Activated naive CD8-positive, alpha-beta T cell treated with anti-CD3 and anti-CD28 coated beads, Interleukin-2, amount 10 ng/mL, durations not matched to agents 7 days and 5 days (primary cell): Measurements from ENCODE around the gene ABCC4. TPM values are rescaled to one million over a fixed set of nuclear protein-coding genes. Genes with fewer than 3 reads are reported as not detected.
A peak's percentile ranks its signal among the peaks of the same experiment; 100 is the strongest.

Experiments used
- ATAC-seq: fragments of 150-1000 bp; cut with Tn5 transposase; one replicate; pipeline ENCODE4 v1.10.0; 2021; ENCODE audit warnings: low read depth, moderate library complexity
- POLR2A ChIA-PET: fragments of 350-600 bp; sonication (Branson Sonifier 250); formaldehyde crosslinking; loops from one replicate; lab custom pipeline; 2021; ENCODE audit warnings: antibody characterized with exemption; lab: Charles Lee
- DNase-seq: peaks from one replicate; pipeline ENCODE4 v3.0.0; 2021
- H3K27ac Mint-ChIP-seq: one replicate; pipeline ENCODE4 v1.8.0; 2022; ENCODE audit warnings: mild to moderate bottlenecking, mixed read lengths
- H3K27me3 Mint-ChIP-seq: one replicate; pipeline ENCODE4 v1.8.0; 2022; ENCODE audit warnings: mild to moderate bottlenecking, moderate library complexity, mixed read lengths
- H3K36me3 Mint-ChIP-seq: one replicate; pipeline ENCODE4 v1.8.0; 2021; ENCODE audit warnings: mild to moderate bottlenecking, mixed read lengths
- H3K4me1 Mint-ChIP-seq: one replicate; pipeline ENCODE4 v1.8.0; 2021; ENCODE audit warnings: mixed read lengths
- H3K4me3 Mint-ChIP-seq: one replicate; pipeline ENCODE4 v1.8.0; 2022; ENCODE audit warnings: mild to moderate bottlenecking, moderate library complexity, mixed read lengths
- H3K9me3 Mint-ChIP-seq: one replicate; pipeline ENCODE4 v1.8.0; 2021; ENCODE audit warnings: mixed read lengths
- total RNA-seq, 2 experiments: library from RNA; stranded (reverse); gene quantifications; one replicate each; pipeline ENCODE4 v1.2.3, GENCODE V29; 2021

Gene ABCC4
- total RNA-seq, 2 experiments from 2014 or later, result 5.7 to 6.4 TPM

- H3K27ac Mint-ChIP-seq, result no peak overlapping the region
- peaks cover 14% of the 10 kb centered on the region for H3K36me3 Mint-ChIP-seq
- DNase-seq, result no peak
- no peaks in the 10 kb centered on the region for H3K27me3 Mint-ChIP-seq
- H3K9me3 Mint-ChIP-seq, result no peaks in the 10 kb centered on the region
- ATAC-seq, result no peak
- no peak overlapping the region for H3K4me3 Mint-ChIP-seq
- H3K4me1 Mint-ChIP-seq, result no peaks in the 10 kb centered on the region
- POLR2A ChIA-PET, result interaction anchor here (0.6 kb wide), 1 partner anchor 536 kb away, joined by 6 read pairs; no protein-coding TSS in a partner anchor
These were observed 58.0 kb downstream of the ABCC4 start for GRCh38 chr13:95243207-95243606.

GRCh38 chr13:95241321-95241720 lies 59.9 kb downstream of the ABCC4 start:
- POLR2A ChIA-PET, result no interaction called here
- no peaks in the 10 kb centered on the region for H3K4me1 Mint-ChIP-seq
- no peak overlapping the region for H3K4me3 Mint-ChIP-seq

GRCh38 chr13:95239283-95239682 lies 62.0 kb downstream of the ABCC4 start:
- no peaks in the 10 kb centered on the region for H3K9me3 Mint-ChIP-seq
- H3K27ac Mint-ChIP-seq, result no peak overlapping the region
- no peaks in the 10 kb centered on the region for H3K27me3 Mint-ChIP-seq
- DNase-seq (no peak), ATAC-seq (no peak)
- POLR2A ChIA-PET, result no interaction called here
- no peak overlapping the region for H3K4me3 Mint-ChIP-seq
- peaks cover 4% of the 10 kb centered on the region for H3K4me1 Mint-ChIP-seq
- peaks cover 14% of the 10 kb centered on the region for H3K36me3 Mint-ChIP-seq

More at GRCh38 chr13:95241321-95241720, 59.9 kb downstream of the ABCC4 start:
- no peak for ATAC-seq
- Mint-ChIP-seq H3K9me3 (no peaks in the 10 kb centered on the region), H3K36me3 (peaks cover 15% of the 10 kb centered on the region), H3K27ac (no peak overlapping the region), H3K27me3 (no peaks in the 10 kb centered on the region)
- DNase-seq, result no peak

GRCh38 chr13:95237310-95237870 lies 63.9 kb downstream of the ABCC4 start:
- H3K4me3 Mint-ChIP-seq, result no peak overlapping the region
- peaks cover 4% of the 10 kb centered on the region for H3K4me1 Mint-ChIP-seq
- ATAC-seq, result no peak
- no peaks in the 10 kb centered on the region for H3K27me3 Mint-ChIP-seq
- no peak for DNase-seq
- no peaks in the 10 kb centered on the region for H3K9me3 Mint-ChIP-seq
- H3K36me3 Mint-ChIP-seq, result peaks cover 14% of the 10 kb centered on the region
- no peak overlapping the region for H3K27ac Mint-ChIP-seq
- POLR2A ChIA-PET, result interaction anchor here (0.8 kb wide), 1 partner anchor 688 kb away, joined by 3 read pairs; no protein-coding TSS in a partner anchor

GRCh38 chr13:95236774-95237173 lies 64.5 kb downstream of the ABCC4 start:
- Mint-ChIP-seq H3K4me3 (no peak overlapping the region), H3K27ac (no peak overlapping the region), H3K4me1 (peaks cover 4% of the 10 kb centered on the region), H3K36me3 (peaks cover 14% of the 10 kb centered on the region), H3K9me3 (no peaks in the 10 kb centered on the region), H3K27me3 (no peaks in the 10 kb centered on the region)
- DNase-seq (no peak), ATAC-seq (no peak)
- POLR2A ChIA-PET, result no interaction called here

- peaks cover 12% of the 10 kb centered on the region for H3K36me3 Mint-ChIP-seq
- DNase-seq (no peak), ATAC-seq (no peak)
- peaks cover 4% of the 10 kb centered on the region for H3K4me1 Mint-ChIP-seq
- H3K27ac Mint-ChIP-seq, result no peak overlapping the region
- POLR2A ChIA-PET, result no interaction called here
- H3K27me3 Mint-ChIP-seq, result no peaks in the 10 kb centered on the region
- no peak overlapping the region for H3K4me3 Mint-ChIP-seq
- no peaks in the 10 kb centered on the region for H3K9me3 Mint-ChIP-seq
These were observed 65.3 kb downstream of the ABCC4 start for GRCh38 chr13:95235974-95236373.

GRCh38 chr13:95235199-95235756 lies 66.0 kb downstream of the ABCC4 start:
- peaks cover 14% of the 10 kb centered on the region for H3K36me3 Mint-ChIP-seq
- H3K4me3 Mint-ChIP-seq, result no peak overlapping the region
- no peak overlapping the region for H3K27ac Mint-ChIP-seq
- no peaks in the 10 kb centered on the region for H3K27me3 Mint-ChIP-seq
- no peaks in the 10 kb centered on the region for H3K9me3 Mint-ChIP-seq
- DNase-seq (no peak), ATAC-seq (no peak)
- POLR2A ChIA-PET, result no interaction called here
- peaks cover 4% of the 10 kb centered on the region for H3K4me1 Mint-ChIP-seq

- H3K9me3 Mint-ChIP-seq, result no peaks in the 10 kb centered on the region
- H3K27ac Mint-ChIP-seq, result no peak overlapping the region
- H3K4me1 Mint-ChIP-seq, result peaks cover 4% of the 10 kb centered on the region
- H3K27me3 Mint-ChIP-seq, result no peaks in the 10 kb centered on the region
- ATAC-seq (no peak), DNase-seq (no peak)
- POLR2A ChIA-PET, result no interaction called here
- no peak overlapping the region for H3K4me3 Mint-ChIP-seq
- H3K36me3 Mint-ChIP-seq, result peaks cover 11% of the 10 kb centered on the region
These were observed 67.0 kb downstream of the ABCC4 start for GRCh38 chr13:95234242-95234641.

GRCh38 chr13:95233026-95233635 lies 68.1 kb downstream of the ABCC4 start:
- no peaks in the 10 kb centered on the region for H3K27me3 Mint-ChIP-seq
- peaks cover 8% of the 10 kb centered on the region for H3K4me1 Mint-ChIP-seq
- DNase-seq (no peak), ATAC-seq (no peak)
- POLR2A ChIA-PET, result no interaction called here
- no peak overlapping the region for H3K27ac Mint-ChIP-seq
- peaks cover 9% of the 10 kb centered on the region for H3K36me3 Mint-ChIP-seq
- H3K4me3 Mint-ChIP-seq, result no peak overlapping the region
- H3K9me3 Mint-ChIP-seq, result no peaks in the 10 kb centered on the region

- no peak overlapping the region for H3K4me3 Mint-ChIP-seq
- DNase-seq, result no peak
- no peak for ATAC-seq
- no peak overlapping the region for H3K27ac Mint-ChIP-seq
- POLR2A ChIA-PET, result no interaction called here
- peaks cover 7% of the 10 kb centered on the region for H3K36me3 Mint-ChIP-seq
- H3K27me3 Mint-ChIP-seq, result no peaks in the 10 kb centered on the region
- H3K9me3 Mint-ChIP-seq, result no peaks in the 10 kb centered on the region
- peaks cover 18% of the 10 kb centered on the region for H3K4me1 Mint-ChIP-seq
These were observed 69.9 kb downstream of the ABCC4 start for GRCh38 chr13:95231393-95231792.

GRCh38 chr13:95229855-95230254 lies 71.4 kb downstream of the ABCC4 start:
- Mint-ChIP-seq H3K4me3 (no peak overlapping the region), H3K27ac (no peak overlapping the region), H3K4me1 (peaks cover 13% of the 10 kb centered on the region), H3K36me3 (peaks cover 2% of the 10 kb centered on the region), H3K27me3 (no peaks in the 10 kb centered on the region), H3K9me3 (no peaks in the 10 kb centered on the region)
- POLR2A ChIA-PET, result no interaction called here
- DNase-seq (no peak), ATAC-seq (no peak)

- H3K4me3 Mint-ChIP-seq, result no peak overlapping the region
- peaks cover 13% of the 10 kb centered on the region for H3K4me1 Mint-ChIP-seq
- POLR2A ChIA-PET, result no interaction called here
- ATAC-seq (no peak), DNase-seq (no peak)
- no peak overlapping the region for H3K27ac Mint-ChIP-seq
- H3K9me3 Mint-ChIP-seq, result no peaks in the 10 kb centered on the region
- H3K36me3 Mint-ChIP-seq, result peaks cover 2% of the 10 kb centered on the region
- no peaks in the 10 kb centered on the region for H3K27me3 Mint-ChIP-seq
These were observed 73.1 kb downstream of the ABCC4 start for GRCh38 chr13:95228130-95228529.

GRCh38 chr13:95226932-95227695 lies 74.1 kb downstream of the ABCC4 start:
- H3K36me3 Mint-ChIP-seq, result peaks cover 2% of the 10 kb centered on the region
- ATAC-seq (peak; percentile 58), DNase-seq (no peak)
- H3K27ac Mint-ChIP-seq, result no peak overlapping the region
- POLR2A ChIA-PET, result no interaction called here
- H3K4me3 Mint-ChIP-seq, result peak overlapping the region; percentile 30
- no peaks in the 10 kb centered on the region for H3K9me3 Mint-ChIP-seq
- H3K4me1 Mint-ChIP-seq, result peaks cover 13% of the 10 kb centered on the region
- no peaks in the 10 kb centered on the region for H3K27me3 Mint-ChIP-seq
